Rectal smooth muscle tissue (tissue), 1 donor: ENCODE data around the gene BRI3.

Experiments used
- H3K27ac ChIP-seq: one replicate; pipeline ENCODE4 v1.7.0; 2013; ENCODE audit warnings: low read depth, low read length, inconsistent platforms
- H3K27me3 ChIP-seq: one replicate; pipeline ENCODE4 v1.7.0; 2013; ENCODE audit warnings: low read length; ENCODE audit not compliant: control insufficient read depth, insufficient read depth
- H3K36me3 ChIP-seq: one replicate; pipeline ENCODE4 v1.7.0; 2013; ENCODE audit warnings: low read length; ENCODE audit not compliant: control insufficient read depth, insufficient read depth
- H3K4me1 ChIP-seq: one replicate; pipeline ENCODE4 v1.7.0; 2013; ENCODE audit warnings: low read length; ENCODE audit not compliant: control insufficient read depth, insufficient read depth
- H3K4me3 ChIP-seq: one replicate; pipeline ENCODE4 v1.7.0; 2013; ENCODE audit warnings: low read length
- H3K9ac ChIP-seq: one replicate; pipeline ENCODE4 v1.7.0; 2013; ENCODE audit warnings: low read length

BRI3 gene

GRCh38 chr7:98329791-98330373 is 48.4 kb downstream of the BRI3 start:
- no peaks in the 10 kb centered on the region for H3K36me3 ChIP-seq
- H3K27me3 ChIP-seq, result no peaks in the 10 kb centered on the region
- H3K4me1 ChIP-seq, result no peaks in the 10 kb centered on the region
- H3K27ac ChIP-seq, result no peak overlapping the region
- no peak overlapping the region for H3K4me3 ChIP-seq
- no peak overlapping the region for H3K9ac ChIP-seq

GRCh38 chr7:98330926-98331529 is 49.5 kb downstream of the BRI3 start:
- H3K4me1 ChIP-seq, result no peaks in the 10 kb centered on the region
- H3K27me3 ChIP-seq, result no peaks in the 10 kb centered on the region
- no peaks in the 10 kb centered on the region for H3K36me3 ChIP-seq
- no peak overlapping the region for H3K4me3 ChIP-seq
- H3K27ac ChIP-seq, result no peak overlapping the region
- H3K9ac ChIP-seq, result no peak overlapping the region

GRCh38 chr7:98334081-98334480 is 52.6 kb downstream of the BRI3 start:
- H3K36me3 ChIP-seq, result no peaks in the 10 kb centered on the region
- H3K9ac ChIP-seq, result no peak overlapping the region
- H3K4me1 ChIP-seq, result no peaks in the 10 kb centered on the region

GRCh38 chr7:98335411-98335977 is 54.0 kb downstream of the BRI3 start:
- H3K4me3 ChIP-seq, result no peak overlapping the region
- H3K36me3 ChIP-seq, result no peaks in the 10 kb centered on the region
- H3K9ac ChIP-seq, result no peak overlapping the region
- H3K4me1 ChIP-seq, result no peaks in the 10 kb centered on the region
- H3K27ac ChIP-seq, result no peak overlapping the region
- no peaks in the 10 kb centered on the region for H3K27me3 ChIP-seq

More at GRCh38 chr7:98334081-98334480, 52.6 kb downstream of the BRI3 start:
- no peak overlapping the region for H3K4me3 ChIP-seq
- no peaks in the 10 kb centered on the region for H3K27me3 ChIP-seq
- H3K27ac ChIP-seq, result no peak overlapping the region

- Histone ChIP-seq H3K4me3 (no peak overlapping the region), H3K4me1 (no peaks in the 10 kb centered on the region), H3K27ac (no peak overlapping the region), H3K9ac (no peak overlapping the region), H3K36me3 (no peaks in the 10 kb centered on the region), H3K27me3 (no peaks in the 10 kb centered on the region)
These were observed 57.0 kb downstream of the BRI3 start for GRCh38 chr7:98338441-98338840.

- no peaks in the 10 kb centered on the region for H3K36me3 ChIP-seq
- no peak overlapping the region for H3K9ac ChIP-seq
- H3K4me1 ChIP-seq, result no peaks in the 10 kb centered on the region
- no peaks in the 10 kb centered on the region for H3K27me3 ChIP-seq
- no peak overlapping the region for H3K4me3 ChIP-seq
- H3K27ac ChIP-seq, result no peak overlapping the region
These were observed 57.6 kb downstream of the BRI3 start for GRCh38 chr7:98339043-98339442.

DNA sequence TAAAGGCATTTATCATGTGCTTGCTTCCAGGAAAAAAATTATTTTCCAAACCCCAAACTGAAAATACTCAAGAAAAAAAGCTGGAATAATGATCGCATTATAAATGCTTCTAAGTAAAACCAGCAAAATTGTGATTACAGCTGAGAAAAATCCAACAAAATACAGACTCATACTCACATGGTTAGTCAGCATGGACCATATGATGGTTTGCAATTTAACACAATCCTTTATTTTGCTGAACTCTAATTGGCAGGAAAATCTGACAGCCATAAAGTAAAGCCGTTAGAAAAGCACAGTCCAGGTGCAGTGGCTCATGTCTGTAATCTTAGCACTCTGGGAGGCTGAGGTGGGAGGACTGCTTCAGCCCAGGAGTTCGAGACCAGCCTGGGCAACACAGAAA is 59.6 kb downstream of the BRI3 start:
- Histone ChIP-seq H3K36me3 (no peaks in the 10 kb centered on the region), H3K9ac (no peak overlapping the region), H3K4me1 (no peaks in the 10 kb centered on the region), H3K4me3 (no peak overlapping the region), H3K27me3 (no peaks in the 10 kb centered on the region), H3K27ac (no peak overlapping the region)
